GM23338 (cell line): ENCODE data around the gene NOC2L. TPM values are rescaled to one million over a fixed set of nuclear protein-coding genes. Genes with fewer than 3 reads are reported as not detected.

Experiments used
- ATAC-seq: fragments of 200-7000 bp; cut with Tn5 transposase; 3 replicates; pipeline ENCODE4 v1.9.1; 2020
- DNase-seq: peaks from one replicate; pipeline ENCODE4 v3.0.0-alpha.2; 2015; ENCODE audit warnings: low spot score
- H2AFZ ChIP-seq: fragments of 200-600 bp; sonication (generic); 2 replicates; pipeline ENCODE4 v1.8.0; 2016; ENCODE audit warnings: antibody characterized with exemption, mild to moderate bottlenecking, moderate library complexity
- H3F3A ChIP-seq: fragments of 200-600 bp; sonication (generic); replicated peaks from 2 replicates; pipeline ENCODE4 v1.8.0; 2017; ENCODE audit warnings: antibody characterized with exemption, mixed run types, low read depth
- H3K27ac ChIP-seq: fragments of 200-600 bp; sonication (generic); 2 replicates; pipeline ENCODE4 v1.6.1; 2016; ENCODE audit warnings: low read depth
- H3K27me3 ChIP-seq: fragments of 200-600 bp; sonication (generic); 2 replicates; pipeline ENCODE4 v1.8.0; 2016; ENCODE audit warnings: mild to moderate bottlenecking, mixed run types, moderate library complexity; ENCODE audit not compliant: insufficient read depth
- H3K36me3 ChIP-seq: fragments of 200-600 bp; sonication (generic); 2 replicates; pipeline ENCODE4 v1.8.0; 2016; ENCODE audit warnings: mild to moderate bottlenecking; ENCODE audit not compliant: insufficient read depth
- H3K4me1 ChIP-seq: fragments of 200-600 bp; sonication (generic); 2 replicates; pipeline ENCODE4 v1.8.0; 2016; ENCODE audit warnings: mild to moderate bottlenecking, moderate library complexity; ENCODE audit not compliant: insufficient read depth
- H3K4me2 ChIP-seq: fragments of 200-600 bp; sonication (generic); 2 replicates; pipeline ENCODE4 v1.7.1; 2017; ENCODE audit warnings: mixed run types
- H3K4me3 ChIP-seq: fragments of 200-600 bp; sonication (generic); 2 replicates; pipeline ENCODE4 v1.6.1; 2016; ENCODE audit warnings: mixed run types
- H3K79me2 ChIP-seq: fragments of 200-600 bp; sonication (generic); replicated peaks from 2 replicates; pipeline ENCODE4 v1.8.0; 2017; ENCODE audit warnings: mild to moderate bottlenecking; ENCODE audit not compliant: insufficient read depth
- H3K9me2 ChIP-seq: fragments of 200-600 bp; sonication (generic); 2 replicates; pipeline ENCODE4 v1.8.0; 2017; ENCODE audit not compliant: insufficient read depth
- H4K20me1 ChIP-seq: fragments of 200-600 bp; sonication (generic); replicated peaks from 2 replicates; pipeline ENCODE4 v1.8.0; 2017; ENCODE audit warnings: mild to moderate bottlenecking; ENCODE audit not compliant: insufficient read depth
- H3K27ac Mint-ChIP-seq: 2 replicates; pipeline ENCODE4 v1.8.0; 2020; ENCODE audit warnings: inconsistent platforms, mild to moderate bottlenecking, moderate library complexity, mixed read lengths
- H3K27me3 Mint-ChIP-seq: 3 replicates; pipeline ENCODE4 v1.8.0; 2022; ENCODE audit warnings: low read depth, mild to moderate bottlenecking, moderate library complexity, mixed read lengths, inconsistent platforms; ENCODE audit not compliant: insufficient read depth, poor library complexity
- H3K36me3 Mint-ChIP-seq: 3 replicates; pipeline ENCODE4 v1.8.0; 2021; ENCODE audit warnings: low read depth, mild to moderate bottlenecking, inconsistent platforms, moderate library complexity, mixed read lengths
- H3K4me1 Mint-ChIP-seq: 3 replicates; pipeline ENCODE4 v1.8.0; 2020; ENCODE audit warnings: mild to moderate bottlenecking, inconsistent platforms, mixed read lengths
- H3K4me3 Mint-ChIP-seq: 3 replicates; pipeline ENCODE4 v1.8.0; 2021; ENCODE audit warnings: moderate library complexity, mild to moderate bottlenecking, inconsistent platforms, mixed read lengths
- H3K9me3 Mint-ChIP-seq: 3 replicates; pipeline ENCODE4 v1.8.0; 2020; ENCODE audit warnings: moderate library complexity, mild to moderate bottlenecking, inconsistent platforms, mixed read lengths
- CREB1 ChIP-seq: fragments of 250-450 bp; sonication (Bioruptor Pico); IDR thresholded peaks from 2 replicates; pipeline ENCODE4 v1.5.0; 2020; ENCODE audit warnings: low read depth, mild to moderate bottlenecking, moderate library complexity
- EZH2 ChIP-seq: fragments of 200-600 bp; sonication (generic); IDR thresholded peaks from one replicate; pipeline ENCODE4 v1.8.0; 2017; ENCODE audit warnings: antibody characterized with exemption, mild to moderate bottlenecking, low read depth; ENCODE audit not compliant: unreplicated experiment
- EZH2phosphoT487 ChIP-seq: fragments of 200-600 bp; sonication (generic); IDR thresholded peaks from one replicate; pipeline ENCODE4 v1.8.1; 2018; ENCODE audit warnings: antibody characterized with exemption; ENCODE audit not compliant: unreplicated experiment
- JUNB ChIP-seq: IDR thresholded peaks from one replicate; pipeline ENCODE4 v1.6.1; 2016; ENCODE audit warnings: antibody characterized with exemption; ENCODE audit not compliant: unreplicated experiment
- NANOG ChIP-seq: IDR thresholded peaks from 2 replicates; pipeline ENCODE4 v1.6.1; 2016; ENCODE audit warnings: antibody characterized with exemption, borderline replicate concordance
- POLR2AphosphoS5 ChIP-seq: IDR thresholded peaks from 2 replicates; pipeline ENCODE4 v1.6.1; 2016; ENCODE audit warnings: antibody characterized with exemption, low read depth
- STAT1 ChIP-seq: IDR thresholded peaks from one replicate; pipeline ENCODE4 v1.6.1; 2016; ENCODE audit warnings: antibody characterized with exemption; ENCODE audit not compliant: unreplicated experiment
- ZNF331 ChIP-seq: fragments of 250-450 bp; sonication (Bioruptor Pico); IDR thresholded peaks from 2 replicates; pipeline ENCODE4 v1.5.0; 2020; ENCODE audit warnings: low read depth, mild to moderate bottlenecking, moderate library complexity
- polyA plus RNA-seq: library from polyadenylated mRNA; unstranded; fragments of >200 nt; fragmentation: Nextera tagmentation; extraction: Ambion mirVana; gene quantifications from 2 replicates; pipeline ENCODE4 v1.2.1, GENCODE V29; 2016
- total RNA-seq: library from RNA; depleted of rRNA; stranded (reverse); fragments of >200 nt; shearing (Covaris generic); gene quantifications from 2 replicates; pipeline ENCODE4 v1.2.3, GENCODE V29; 2014
- TF ChIP-seq, protein P1 (sequence below): IDR thresholded peaks from 2 replicates; pipeline ENCODE4 v1.6.1; 2016; ENCODE audit warnings: antibody characterized with exemption
- TF ChIP-seq, protein P2 (sequence below): IDR thresholded peaks from one replicate; pipeline ENCODE4 v1.6.1; 2018; ENCODE audit warnings: antibody characterized with exemption; ENCODE audit not compliant: unreplicated experiment
- TF ChIP-seq, protein P3 (sequence below), 2 experiments: fragments of 200-600 bp in 1 of 2; sonication (generic) in 1 of 2; conservative IDR thresholded peaks; 2 replicates each; pipeline versions ENCODE4 v1.5.1 to v1.6.1; 2016 to 2017; ENCODE audit warnings: antibody characterized with exemption in 2 of 2, low read depth in 2 of 2, mild to moderate bottlenecking in 2 of 2, moderate library complexity in 1 of 2

The NOC2L gene
- total and polyA plus RNA-seq, 2 experiments from 2014 or later = 79.3 to 125 TPM

DNA sequence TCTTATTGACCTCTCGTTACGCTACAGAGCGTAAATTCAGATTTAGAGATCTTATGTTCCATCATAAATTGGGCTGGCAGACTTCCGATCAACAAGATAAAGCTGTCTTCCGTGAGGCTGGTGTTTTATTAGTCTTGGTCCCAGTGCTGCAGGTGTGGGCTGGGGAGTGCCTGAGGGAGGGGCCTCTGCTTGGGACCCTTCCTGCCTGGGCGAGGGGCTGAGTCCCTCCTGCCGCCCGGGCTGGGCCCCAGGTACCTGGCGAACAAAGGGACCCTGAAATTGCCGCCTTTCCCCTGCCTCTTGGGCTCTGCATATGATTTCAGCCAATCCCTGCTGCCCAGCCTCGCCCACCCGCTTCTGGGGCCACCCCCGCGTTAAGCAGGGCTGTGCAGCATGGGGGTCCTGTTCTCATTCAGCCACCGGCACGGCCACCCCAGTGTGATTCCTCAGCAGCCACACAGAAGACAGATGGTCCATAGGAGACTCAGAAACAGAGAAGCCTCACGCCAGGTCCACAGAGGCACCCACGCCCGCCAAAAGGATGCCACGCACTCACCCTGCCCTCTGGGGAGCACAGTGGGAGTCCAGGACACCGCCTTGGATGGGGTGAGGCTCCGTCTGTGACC lies 41.5 kb downstream of the NOC2L start:
- Histone ChIP-seq H3K9me2 (no peaks in the 10 kb centered on the region), H3K27me3 (peaks cover 79% of the 10 kb centered on the region), H3K4me2 (no peak overlapping the region), H3K36me3 (no peaks in the 10 kb centered on the region), H2AFZ (no peak overlapping the region), H3F3A (no peaks in the 10 kb centered on the region), H3K4me1 (peaks cover 6% of the 10 kb centered on the region; the same call in 1 of the 2 replicates), H3K4me3 (no peak overlapping the region), H4K20me1 (no peaks in the 10 kb centered on the region), H3K27ac (no peak overlapping the region), H3K79me2 (no peaks in the 10 kb centered on the region)
- H3K4me1 Mint-ChIP-seq = peaks cover 16% of the 10 kb centered on the region; the same call in 2 of the 3 replicates
- H3K9me3 Mint-ChIP-seq = peaks cover 3% of the 10 kb centered on the region; the same call in 1 of the 3 replicates
- no peak for DNase-seq
- ATAC-seq = no peak
- no peaks in the 10 kb centered on the region for H3K36me3 Mint-ChIP-seq
- H3K4me3 Mint-ChIP-seq = no peak overlapping the region
- H3K27me3 Mint-ChIP-seq = peaks cover 61% of the 10 kb centered on the region
- H3K27ac Mint-ChIP-seq = no peak overlapping the region
- no peak for TF ChIP-seq EZH2phosphoT487
- TF ChIP-seq CREB1 (CRISPR knock-in tag) = no peak
- no peak for TF ChIP-seq JUNB
- TF ChIP-seq, protein P1, sequence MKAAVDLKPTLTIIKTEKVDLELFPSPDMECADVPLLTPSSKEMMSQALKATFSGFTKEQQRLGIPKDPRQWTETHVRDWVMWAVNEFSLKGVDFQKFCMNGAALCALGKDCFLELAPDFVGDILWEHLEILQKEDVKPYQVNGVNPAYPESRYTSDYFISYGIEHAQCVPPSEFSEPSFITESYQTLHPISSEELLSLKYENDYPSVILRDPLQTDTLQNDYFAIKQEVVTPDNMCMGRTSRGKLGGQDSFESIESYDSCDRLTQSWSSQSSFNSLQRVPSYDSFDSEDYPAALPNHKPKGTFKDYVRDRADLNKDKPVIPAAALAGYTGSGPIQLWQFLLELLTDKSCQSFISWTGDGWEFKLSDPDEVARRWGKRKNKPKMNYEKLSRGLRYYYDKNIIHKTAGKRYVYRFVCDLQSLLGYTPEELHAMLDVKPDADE = no peak
- TF ChIP-seq EZH2 = no peak
- no peak for TF ChIP-seq NANOG
- TF ChIP-seq, protein P2, sequence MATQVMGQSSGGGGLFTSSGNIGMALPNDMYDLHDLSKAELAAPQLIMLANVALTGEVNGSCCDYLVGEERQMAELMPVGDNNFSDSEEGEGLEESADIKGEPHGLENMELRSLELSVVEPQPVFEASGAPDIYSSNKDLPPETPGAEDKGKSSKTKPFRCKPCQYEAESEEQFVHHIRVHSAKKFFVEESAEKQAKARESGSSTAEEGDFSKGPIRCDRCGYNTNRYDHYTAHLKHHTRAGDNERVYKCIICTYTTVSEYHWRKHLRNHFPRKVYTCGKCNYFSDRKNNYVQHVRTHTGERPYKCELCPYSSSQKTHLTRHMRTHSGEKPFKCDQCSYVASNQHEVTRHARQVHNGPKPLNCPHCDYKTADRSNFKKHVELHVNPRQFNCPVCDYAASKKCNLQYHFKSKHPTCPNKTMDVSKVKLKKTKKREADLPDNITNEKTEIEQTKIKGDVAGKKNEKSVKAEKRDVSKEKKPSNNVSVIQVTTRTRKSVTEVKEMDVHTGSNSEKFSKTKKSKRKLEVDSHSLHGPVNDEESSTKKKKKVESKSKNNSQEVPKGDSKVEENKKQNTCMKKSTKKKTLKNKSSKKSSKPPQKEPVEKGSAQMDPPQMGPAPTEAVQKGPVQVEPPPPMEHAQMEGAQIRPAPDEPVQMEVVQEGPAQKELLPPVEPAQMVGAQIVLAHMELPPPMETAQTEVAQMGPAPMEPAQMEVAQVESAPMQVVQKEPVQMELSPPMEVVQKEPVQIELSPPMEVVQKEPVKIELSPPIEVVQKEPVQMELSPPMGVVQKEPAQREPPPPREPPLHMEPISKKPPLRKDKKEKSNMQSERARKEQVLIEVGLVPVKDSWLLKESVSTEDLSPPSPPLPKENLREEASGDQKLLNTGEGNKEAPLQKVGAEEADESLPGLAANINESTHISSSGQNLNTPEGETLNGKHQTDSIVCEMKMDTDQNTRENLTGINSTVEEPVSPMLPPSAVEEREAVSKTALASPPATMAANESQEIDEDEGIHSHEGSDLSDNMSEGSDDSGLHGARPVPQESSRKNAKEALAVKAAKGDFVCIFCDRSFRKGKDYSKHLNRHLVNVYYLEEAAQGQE = no peak
- no peak for TF ChIP-seq STAT1
- TF ChIP-seq, protein P3, sequence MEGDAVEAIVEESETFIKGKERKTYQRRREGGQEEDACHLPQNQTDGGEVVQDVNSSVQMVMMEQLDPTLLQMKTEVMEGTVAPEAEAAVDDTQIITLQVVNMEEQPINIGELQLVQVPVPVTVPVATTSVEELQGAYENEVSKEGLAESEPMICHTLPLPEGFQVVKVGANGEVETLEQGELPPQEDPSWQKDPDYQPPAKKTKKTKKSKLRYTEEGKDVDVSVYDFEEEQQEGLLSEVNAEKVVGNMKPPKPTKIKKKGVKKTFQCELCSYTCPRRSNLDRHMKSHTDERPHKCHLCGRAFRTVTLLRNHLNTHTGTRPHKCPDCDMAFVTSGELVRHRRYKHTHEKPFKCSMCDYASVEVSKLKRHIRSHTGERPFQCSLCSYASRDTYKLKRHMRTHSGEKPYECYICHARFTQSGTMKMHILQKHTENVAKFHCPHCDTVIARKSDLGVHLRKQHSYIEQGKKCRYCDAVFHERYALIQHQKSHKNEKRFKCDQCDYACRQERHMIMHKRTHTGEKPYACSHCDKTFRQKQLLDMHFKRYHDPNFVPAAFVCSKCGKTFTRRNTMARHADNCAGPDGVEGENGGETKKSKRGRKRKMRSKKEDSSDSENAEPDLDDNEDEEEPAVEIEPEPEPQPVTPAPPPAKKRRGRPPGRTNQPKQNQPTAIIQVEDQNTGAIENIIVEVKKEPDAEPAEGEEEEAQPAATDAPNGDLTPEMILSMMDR (conservative IDR thresholded peaks at IDR 0.05; ENCODE audit: low read depth in 2 of 2) = no peak
- no peak for TF ChIP-seq ZNF331
- no peak for TF ChIP-seq POLR2AphosphoS5
